HT1080 (cell line): ENCODE measurements around the gene CACNA1G. TPM values are rescaled to one million over a fixed set of nuclear protein-coding genes. Genes with fewer than 3 reads are reported as not detected.

Experiments
- DNase-seq: peaks from one replicate; pipeline ENCODE4 v3.0.0-alpha.2; 2015; ENCODE audit warnings: low read depth
- total RNA-seq: library from RNA; depleted of rRNA; stranded (reverse); fragments of >200 nt; shearing (Covaris generic); gene quantifications from 2 replicates; pipeline ENCODE4 v1.2.3, GENCODE V29; 2014; rRNA removed

CACNA1G gene
- total RNA-seq, 1 experiment from 2014 or later: 0.40 TPM

DNA sequence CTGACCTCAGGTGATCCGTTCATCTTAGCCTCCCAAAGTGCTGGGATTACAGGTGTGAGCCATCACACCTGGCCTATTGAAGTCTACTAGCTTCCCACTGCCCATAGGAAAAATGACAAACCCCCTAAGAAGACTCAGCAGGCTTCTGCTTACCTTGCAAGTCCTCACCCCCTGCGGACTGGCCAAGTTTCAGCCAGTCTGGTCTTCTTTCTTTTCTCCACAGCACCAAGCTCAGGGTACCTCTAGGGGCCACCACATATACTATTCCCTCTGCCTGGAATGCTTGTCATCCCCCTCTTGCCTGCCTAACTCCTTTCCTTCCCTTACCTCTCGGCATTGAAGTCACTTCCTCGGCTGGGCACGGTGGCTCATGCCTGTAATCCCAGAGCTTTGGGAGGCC is 105.3 kb downstream of the CACNA1G start:
- no peak for DNase-seq

DNA sequence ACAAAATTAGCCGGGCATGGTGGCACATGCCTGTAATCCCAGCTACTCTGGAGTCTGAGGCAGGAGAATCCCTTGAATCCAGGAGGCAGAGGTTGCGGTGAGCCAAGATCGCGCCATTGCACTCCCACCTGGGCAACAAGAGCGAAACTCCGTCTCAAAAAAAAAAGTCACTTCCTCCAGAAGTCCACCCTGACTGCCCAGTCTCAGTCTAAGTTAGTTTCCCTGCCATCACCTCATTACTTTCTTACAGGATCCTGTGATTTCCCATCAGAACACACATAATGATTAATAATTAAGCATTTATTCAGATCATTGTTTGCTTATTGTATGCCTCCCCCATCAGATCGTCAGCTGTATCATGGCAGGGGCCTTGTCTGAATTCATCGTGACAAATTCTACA is 105.8 kb downstream of the CACNA1G start:
- DNase-seq: no peak

DNA sequence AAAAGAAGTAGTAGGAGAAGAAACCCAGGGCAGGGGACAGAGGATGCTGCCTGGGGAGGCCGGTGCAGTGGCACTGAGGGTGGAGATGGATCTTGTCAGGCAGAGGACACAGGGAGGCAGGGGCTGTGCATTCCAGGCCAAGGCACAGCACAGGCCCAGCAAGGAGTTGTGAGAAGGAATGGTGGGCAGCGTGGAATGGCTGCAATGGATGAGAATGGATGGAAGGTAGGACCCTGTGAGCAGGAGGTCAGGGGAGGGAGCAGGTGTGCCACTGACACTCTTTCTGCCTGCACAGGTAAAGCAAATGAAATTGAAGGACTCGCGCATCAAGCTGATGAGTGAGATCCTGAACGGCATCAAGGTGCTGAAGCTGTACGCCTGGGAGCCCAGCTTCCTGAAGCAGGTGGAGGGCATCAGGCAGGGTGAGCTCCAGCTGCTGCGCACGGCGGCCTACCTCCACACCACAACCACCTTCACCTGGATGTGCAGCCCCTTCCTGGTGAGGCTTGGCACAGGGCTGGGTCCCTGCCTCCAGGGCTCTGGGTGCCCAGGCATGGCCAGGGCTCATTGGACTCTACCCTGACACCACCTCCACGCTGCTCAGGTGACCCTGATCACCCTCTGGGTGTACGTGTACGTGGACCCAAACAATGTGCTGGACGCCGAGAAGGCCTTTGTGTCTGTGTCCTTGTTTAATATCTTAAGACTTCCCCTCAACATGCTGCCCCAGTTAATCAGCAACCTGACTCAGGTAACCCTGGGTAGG is 106.9 kb downstream of the CACNA1G start:
- DNase-seq: no peak

DNA sequence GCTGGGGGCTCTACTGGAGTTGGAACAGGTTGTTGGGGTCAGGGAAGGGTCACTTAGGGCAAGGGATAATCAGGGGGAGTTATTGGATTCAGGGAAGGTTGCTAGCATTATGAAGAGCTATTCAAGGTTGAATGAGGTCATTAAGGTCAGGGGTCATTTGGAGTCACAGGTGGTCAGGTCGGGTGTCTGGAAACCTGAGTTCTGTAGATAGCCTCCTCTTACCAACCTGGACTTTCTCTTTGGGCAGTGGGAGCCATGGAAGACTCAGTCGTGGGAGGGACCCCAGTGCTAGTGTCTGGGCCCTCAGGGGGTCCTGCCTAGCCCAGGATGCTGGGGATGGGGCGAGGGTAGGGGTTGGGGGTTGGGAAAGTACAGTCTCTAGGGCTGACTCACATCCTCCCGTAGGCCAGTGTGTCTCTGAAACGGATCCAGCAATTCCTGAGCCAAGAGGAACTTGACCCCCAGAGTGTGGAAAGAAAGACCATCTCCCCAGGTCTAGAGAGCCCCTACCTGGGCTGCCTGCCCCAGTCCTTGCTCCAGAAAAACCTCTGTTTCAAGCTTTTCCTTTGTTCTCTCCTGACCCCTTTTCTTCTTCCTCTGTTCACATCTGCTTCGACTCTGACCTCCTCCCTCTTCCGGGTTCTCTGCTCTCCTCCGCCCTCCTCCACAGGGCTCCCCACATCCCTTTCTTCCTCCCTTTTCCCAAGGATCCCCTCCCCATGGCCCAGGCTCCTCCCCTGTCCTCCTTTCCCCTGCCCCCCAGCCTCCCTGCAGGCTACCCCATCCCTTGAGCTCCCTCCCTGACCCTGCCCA is 107.7 kb downstream of the CACNA1G start:
- peak; percentile 74 for DNase-seq

DNA sequence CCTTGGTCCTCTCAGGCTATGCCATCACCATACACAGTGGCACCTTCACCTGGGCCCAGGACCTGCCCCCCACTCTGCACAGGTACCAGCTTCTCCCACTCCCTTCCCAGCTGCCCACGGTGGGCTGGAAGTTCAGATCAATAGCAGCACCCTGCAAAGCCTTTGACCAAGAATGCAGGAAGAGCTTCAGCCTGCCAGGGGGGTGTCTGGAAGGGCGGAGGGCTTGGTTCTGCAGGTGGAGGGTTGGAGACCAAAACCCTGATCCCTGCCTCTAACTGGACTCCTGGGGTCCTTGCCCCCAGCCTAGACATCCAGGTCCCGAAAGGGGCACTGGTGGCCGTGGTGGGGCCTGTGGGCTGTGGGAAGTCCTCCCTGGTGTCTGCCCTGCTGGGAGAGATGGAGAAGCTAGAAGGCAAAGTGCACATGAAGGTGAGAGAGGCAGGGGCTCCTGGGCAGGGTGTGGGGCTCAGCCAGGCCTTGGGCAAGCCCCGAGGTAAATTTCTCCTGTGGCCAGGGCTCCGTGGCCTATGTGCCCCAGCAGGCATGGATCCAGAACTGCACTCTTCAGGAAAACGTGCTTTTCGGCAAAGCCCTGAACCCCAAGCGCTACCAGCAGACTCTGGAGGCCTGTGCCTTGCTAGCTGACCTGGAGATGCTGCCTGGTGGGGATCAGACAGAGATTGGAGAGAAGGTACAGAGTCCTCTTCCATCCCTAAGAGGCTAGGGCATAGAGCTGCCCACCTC is 108.5 kb downstream of the CACNA1G start:
- DNase-seq: no peak

DNA sequence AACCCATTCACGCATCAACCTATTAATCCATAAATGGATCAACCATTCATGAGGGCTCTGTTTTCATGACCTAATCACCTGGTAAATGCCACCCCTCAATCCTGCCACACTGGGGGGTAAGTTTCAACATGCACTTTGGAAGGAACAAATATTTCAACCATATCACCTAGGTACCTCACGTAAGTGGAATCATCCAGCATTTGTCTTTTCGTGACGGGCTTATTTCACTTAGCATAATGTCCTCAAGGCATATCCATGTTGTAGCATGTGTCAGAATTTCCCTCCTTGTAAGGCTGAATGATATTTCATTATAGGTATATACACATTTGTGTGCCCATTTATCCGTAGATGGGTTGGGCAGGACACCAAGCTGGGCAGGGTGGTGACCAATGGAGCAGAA is 111.6 kb downstream of the CACNA1G start:
- DNase-seq: no peak

DNA sequence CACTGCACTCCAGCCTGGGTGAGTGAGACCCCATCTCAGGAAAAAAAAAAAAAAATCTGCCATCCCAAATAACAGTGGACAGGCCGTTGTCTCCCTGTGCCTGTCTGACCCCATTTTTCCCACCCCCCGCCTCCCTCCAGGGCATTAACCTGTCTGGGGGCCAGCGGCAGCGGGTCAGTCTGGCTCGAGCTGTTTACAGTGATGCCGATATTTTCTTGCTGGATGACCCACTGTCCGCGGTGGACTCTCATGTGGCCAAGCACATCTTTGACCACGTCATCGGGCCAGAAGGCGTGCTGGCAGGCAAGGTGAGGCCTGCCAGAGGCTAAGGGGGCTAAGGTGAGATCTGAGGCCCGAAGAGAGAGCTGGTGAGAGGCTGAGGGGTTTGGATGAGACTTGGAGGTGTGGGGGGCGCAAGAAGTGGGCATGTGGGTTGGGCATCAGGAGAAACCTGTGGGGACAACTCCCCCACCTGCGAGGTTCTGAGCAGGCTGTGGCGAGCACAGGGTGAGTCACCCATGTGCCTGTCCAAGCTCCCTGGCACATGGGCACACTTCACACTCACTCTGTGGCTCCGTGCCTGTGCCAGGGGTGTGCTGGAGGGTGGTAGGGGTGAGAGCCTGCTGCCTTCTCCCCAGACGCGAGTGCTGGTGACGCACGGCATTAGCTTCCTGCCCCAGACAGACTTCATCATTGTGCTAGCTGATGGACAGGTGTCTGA is 112.5 kb downstream of the CACNA1G start:
- no peak for DNase-seq

DNA sequence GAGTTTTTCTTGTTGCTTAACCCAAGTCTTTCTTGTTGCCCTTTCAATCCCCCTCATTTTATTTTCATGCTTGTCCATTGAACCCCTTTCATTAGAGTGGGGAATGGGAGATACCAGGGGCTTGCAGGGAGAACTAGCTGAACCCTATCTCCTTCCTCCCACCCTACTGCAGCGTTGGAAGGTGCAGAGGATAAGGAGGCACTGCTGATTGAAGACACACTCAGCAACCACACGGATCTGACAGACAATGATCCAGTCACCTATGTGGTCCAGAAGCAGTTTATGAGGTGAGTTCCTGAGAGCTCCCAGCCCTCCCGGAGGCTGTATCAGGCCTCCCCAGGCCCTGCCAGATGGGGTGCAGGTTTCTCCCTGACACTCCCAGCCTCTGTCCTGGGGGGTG is 114.7 kb downstream of the CACNA1G start:
- no peak for DNase-seq

DNA sequence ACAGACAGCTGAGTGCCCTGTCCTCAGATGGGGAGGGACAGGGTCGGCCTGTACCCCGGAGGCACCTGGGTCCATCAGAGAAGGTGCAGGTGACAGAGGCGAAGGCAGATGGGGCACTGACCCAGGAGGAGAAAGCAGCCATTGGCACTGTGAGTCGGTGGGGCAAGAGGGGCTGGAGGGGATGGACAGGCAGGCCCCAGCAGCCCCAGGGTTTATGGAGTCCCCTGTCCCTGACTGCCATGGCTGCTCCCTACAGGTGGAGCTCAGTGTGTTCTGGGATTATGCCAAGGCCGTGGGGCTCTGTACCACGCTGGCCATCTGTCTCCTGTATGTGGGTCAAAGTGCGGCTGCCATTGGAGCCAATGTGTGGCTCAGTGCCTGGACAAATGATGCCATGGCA is 115.1 kb downstream of the CACNA1G start:
- DNase-seq: no peak

DNA sequence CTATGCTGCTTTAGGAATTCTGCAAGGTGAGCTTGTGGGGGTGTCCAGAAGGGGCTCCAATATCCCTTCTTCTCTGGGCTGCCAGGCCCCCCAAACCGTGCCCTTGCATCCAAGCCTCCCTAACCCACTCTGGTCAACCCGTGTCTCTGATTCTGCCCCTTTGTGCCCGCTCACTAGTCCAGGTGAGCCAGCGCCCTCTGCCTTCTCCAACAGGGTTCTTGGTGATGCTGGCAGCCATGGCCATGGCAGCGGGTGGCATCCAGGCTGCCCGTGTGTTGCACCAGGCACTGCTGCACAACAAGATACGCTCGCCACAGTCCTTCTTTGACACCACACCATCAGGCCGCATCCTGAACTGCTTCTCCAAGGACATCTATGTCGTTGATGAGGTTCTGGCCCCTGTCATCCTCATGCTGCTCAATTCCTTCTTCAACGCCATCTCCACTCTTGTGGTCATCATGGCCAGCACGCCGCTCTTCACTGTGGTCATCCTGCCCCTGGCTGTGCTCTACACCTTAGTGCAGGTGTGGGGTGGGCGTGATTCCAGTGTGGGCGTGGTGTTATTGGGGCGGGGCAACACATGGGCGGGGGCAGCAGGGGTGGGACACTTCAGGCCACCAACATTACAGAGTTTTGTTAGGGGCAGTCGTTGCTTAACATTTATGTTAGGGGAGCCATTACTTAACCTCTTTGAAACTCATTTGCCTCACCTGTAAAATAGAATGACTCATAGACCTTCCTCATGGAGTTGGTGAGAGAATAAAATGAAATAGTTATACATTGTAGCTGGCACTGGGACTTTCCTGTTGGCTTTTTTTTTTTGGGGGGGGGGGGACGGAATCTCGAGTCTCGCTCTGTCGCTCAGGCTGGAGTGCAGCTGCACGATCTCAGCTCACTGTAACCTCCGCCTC is 115.8 kb downstream of the CACNA1G start:
- DNase-seq: no peak

Other genes starting within 250 kb of the CACNA1G start
- 50.5 and 53.4 TPM in 2 replicates for gene XYLT2, start 214.6 kb upstream of the CACNA1G start, total RNA-seq
- gene MRPL27, start 187.5 kb upstream of the CACNA1G start, total RNA-seq: 98.1 and 143 TPM in 2 replicates
- gene EME1, start 187.5 kb upstream of the CACNA1G start, total RNA-seq: 23.7 and 24.4 TPM in 2 replicates
- gene LRRC59, start 163.2 kb upstream of the CACNA1G start, total RNA-seq: 235 and 290 TPM in 2 replicates
- gene ACSF2, start 134.5 kb upstream of the CACNA1G start, total RNA-seq: 9.6 and 11.1 TPM in 2 replicates
- gene CHAD, start 91.8 kb upstream of the CACNA1G start, total RNA-seq: not detected in 2 replicates
- gene RSAD1, start 81.9 kb upstream of the CACNA1G start, total RNA-seq: 28.8 and 30.4 TPM in 2 replicates
- gene MYCBPAP, start 52.3 kb upstream of the CACNA1G start, total RNA-seq: not detected in 2 replicates
- gene EPN3, start 28.0 kb upstream of the CACNA1G start, total RNA-seq: not detected in 2 replicates
- gene SPATA20, start 13.5 kb upstream of the CACNA1G start, total RNA-seq: 51.3 and 51.6 TPM in 2 replicates
- 6.4 and 9.1 TPM in 2 replicates for gene ABCC3, start 74.2 kb downstream of the CACNA1G start, total RNA-seq
- 30.1 and 37.3 TPM in 2 replicates for gene ANKRD40, start 147.2 kb downstream of the CACNA1G start, total RNA-seq
- gene LUC7L3, start 158.9 kb downstream of the CACNA1G start, total RNA-seq: 41.7 and 45.9 TPM in 2 replicates
- gene ANKRD40CL, start 206.8 kb downstream of the CACNA1G start, total RNA-seq: not detected in 2 replicates